Measurements from ENCODE around the gene SGPP1.
A peak's percentile ranks its signal among the peaks of the same experiment; 100 is the strongest.

The SGPP1 gene

GRCh38 chr14:63727231-63727735 lies 582 bp downstream of the SGPP1 start:
- Histone ChIP-seq H3K36me3 (ENCODE audit: control insufficient read depth in 5 of 5, insufficient read depth in 5 of 5, low read length in 5 of 5) (no peaks in the 10 kb centered on the region), H3K4me3 (ENCODE audit: low read depth in 1 of 5, low read length in 5 of 5) (peak overlapping the region; percentile 84 to 98 (median 95)), H3K9me3 (ENCODE audit: control insufficient read depth in 5 of 5, low read length in 5 of 5) (no peaks in the 10 kb centered on the region), H3K9ac (ENCODE audit: low read length in 5 of 5) (peak overlapping the region; percentile 9 to 94 (median 90)), H3K27ac (ENCODE audit: low read depth, low read length) (peak overlapping the region; percentile 51), H3K4me1 (ENCODE audit: control insufficient read depth in 5 of 5, insufficient read depth in 5 of 5, low read length in 5 of 5) (peaks cover 0 to 30% (median 22%) of the 10 kb centered on the region in 5 donors), H3K27me3 (ENCODE audit: control insufficient read depth in 5 of 5, insufficient read depth in 4 of 5, low read length in 5 of 5) (no peaks in the 10 kb centered on the region)

GRCh38 chr14:63726499-63726898 lies 1.4 kb downstream of the SGPP1 start:
- Histone ChIP-seq H3K9me3 (ENCODE audit: control insufficient read depth in 5 of 5, low read length in 5 of 5) (no peaks in the 10 kb centered on the region), H3K4me3 (ENCODE audit: low read depth in 1 of 5, low read length in 5 of 5) (peak overlapping the region; percentile 84 to 98 (median 95)), H3K27me3 (ENCODE audit: control insufficient read depth in 5 of 5, insufficient read depth in 4 of 5, low read length in 5 of 5) (no peaks in the 10 kb centered on the region), H3K4me1 (ENCODE audit: control insufficient read depth in 5 of 5, insufficient read depth in 5 of 5, low read length in 5 of 5) (peaks cover 0 to 30% (median 22%) of the 10 kb centered on the region in 5 donors), H3K36me3 (ENCODE audit: control insufficient read depth in 5 of 5, insufficient read depth in 5 of 5, low read length in 5 of 5) (no peaks in the 10 kb centered on the region), H3K9ac (ENCODE audit: low read length in 5 of 5) (peak overlapping the region; percentile 9 to 94 (median 90)), H3K27ac (ENCODE audit: low read depth, low read length) (peak overlapping the region; percentile 51)

DNA sequence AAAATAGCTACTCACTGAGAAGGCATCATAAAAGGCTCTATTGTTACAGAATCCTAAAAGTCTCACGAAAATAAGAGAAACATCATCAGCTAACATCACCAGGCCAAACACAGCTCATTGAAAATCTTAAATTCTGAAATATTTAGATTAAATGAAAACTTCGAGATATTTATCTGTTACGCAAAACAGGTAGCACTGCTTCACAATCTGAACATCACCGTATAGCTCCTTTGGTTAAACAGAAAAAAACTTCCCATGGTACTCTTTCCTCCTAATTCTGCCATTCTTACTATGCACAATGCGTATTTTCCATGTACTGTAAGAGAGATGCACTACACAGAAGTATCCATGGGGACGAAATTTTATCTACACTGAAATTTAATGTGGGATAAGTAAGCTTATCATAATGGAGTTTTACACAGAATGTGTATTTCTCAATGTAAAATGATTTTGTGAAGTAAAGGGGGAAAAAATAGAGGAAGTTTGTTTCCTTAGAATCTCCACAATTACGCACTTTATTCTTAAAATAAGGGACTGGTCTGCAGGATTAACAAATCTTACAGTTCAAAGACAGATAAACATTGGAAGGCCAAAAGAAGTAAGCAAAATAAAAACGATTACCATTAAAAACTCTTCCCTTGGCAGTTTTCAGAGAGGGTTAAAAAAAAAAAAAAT lies 1.9 kb downstream of the SGPP1 start:
- H3K27ac ChIP-seq (ENCODE audit: low read depth, low read length), result no peak overlapping the region
- peak overlapping the region in 4 of 5 donors; percentile 89 to 94 (median 92) for H3K9ac ChIP-seq (ENCODE audit: low read length in 5 of 5)
- peaks cover 0 to 3% (median 0%) of the 10 kb centered on the region in 5 donors for H3K36me3 ChIP-seq (ENCODE audit: control insufficient read depth in 5 of 5, insufficient read depth in 5 of 5, low read length in 5 of 5)
- H3K4me1 ChIP-seq (ENCODE audit: control insufficient read depth in 5 of 5, insufficient read depth in 5 of 5, low read length in 5 of 5), result peaks cover 0 to 30% (median 22%) of the 10 kb centered on the region in 5 donors
- no peaks in the 10 kb centered on the region for H3K27me3 ChIP-seq (ENCODE audit: control insufficient read depth in 5 of 5, insufficient read depth in 4 of 5, low read length in 5 of 5)
- H3K4me3 ChIP-seq (ENCODE audit: low read depth in 1 of 5, low read length in 5 of 5), result peak overlapping the region; percentile 84 to 98 (median 95)
- H3K9me3 ChIP-seq (ENCODE audit: control insufficient read depth in 5 of 5, low read length in 5 of 5), result no peaks in the 10 kb centered on the region

- Histone ChIP-seq H3K9ac (ENCODE audit: low read length in 5 of 5) (no peak overlapping the region), H3K4me3 (ENCODE audit: low read depth in 1 of 5, low read length in 5 of 5) (no peak overlapping the region), H3K27ac (ENCODE audit: low read depth, low read length) (no peak overlapping the region), H3K4me1 (ENCODE audit: control insufficient read depth in 5 of 5, insufficient read depth in 5 of 5, low read length in 5 of 5) (no peaks in the 10 kb centered on the region), H3K9me3 (ENCODE audit: control insufficient read depth in 5 of 5, low read length in 5 of 5) (peaks cover 0 to 13% (median 10%) of the 10 kb centered on the region in 5 donors), H3K27me3 (ENCODE audit: control insufficient read depth in 5 of 5, insufficient read depth in 4 of 5, low read length in 5 of 5) (no peaks in the 10 kb centered on the region), H3K36me3 (ENCODE audit: control insufficient read depth in 5 of 5, insufficient read depth in 5 of 5, low read length in 5 of 5) (peaks cover 0 to 8% (median 4%) of the 10 kb centered on the region in 5 donors)
These were observed 10.2 kb downstream of the SGPP1 start for GRCh38 chr14:63717702-63718101.

DNA sequence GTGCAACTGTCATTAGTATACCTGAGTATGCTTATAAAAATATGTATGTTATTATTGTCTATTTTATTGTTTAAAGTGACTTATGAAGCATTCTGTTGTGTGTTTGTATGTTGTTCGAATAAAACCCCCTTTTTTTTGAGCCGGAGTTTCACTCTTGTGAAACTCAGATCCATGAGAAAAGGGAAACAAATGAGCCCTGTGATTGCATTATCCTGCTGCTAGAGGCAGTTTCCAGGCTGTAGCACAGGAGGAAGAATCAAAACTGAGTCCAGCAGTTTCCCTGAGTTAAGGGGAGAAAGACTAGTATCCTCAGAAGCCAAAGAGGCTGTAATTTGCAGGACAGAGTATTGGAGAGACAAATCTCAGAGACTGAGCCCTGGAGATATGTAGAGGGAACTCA lies 12.5 kb downstream of the SGPP1 start:
- Histone ChIP-seq H3K9me3 (ENCODE audit: control insufficient read depth in 5 of 5, low read length in 5 of 5) (peaks cover 0 to 13% (median 10%) of the 10 kb centered on the region in 5 donors), H3K4me3 (ENCODE audit: low read depth in 1 of 5, low read length in 5 of 5) (no peak overlapping the region), H3K27ac (ENCODE audit: low read depth, low read length) (no peak overlapping the region), H3K27me3 (ENCODE audit: control insufficient read depth in 5 of 5, insufficient read depth in 4 of 5, low read length in 5 of 5) (no peaks in the 10 kb centered on the region), H3K4me1 (ENCODE audit: control insufficient read depth in 5 of 5, insufficient read depth in 5 of 5, low read length in 5 of 5) (peaks cover 0 to 4% (median 3%) of the 10 kb centered on the region in 5 donors), H3K9ac (ENCODE audit: low read length in 5 of 5) (no peak overlapping the region), H3K36me3 (ENCODE audit: control insufficient read depth in 5 of 5, insufficient read depth in 5 of 5, low read length in 5 of 5) (peaks cover 0 to 5% (median 3%) of the 10 kb centered on the region in 5 donors)

DNA sequence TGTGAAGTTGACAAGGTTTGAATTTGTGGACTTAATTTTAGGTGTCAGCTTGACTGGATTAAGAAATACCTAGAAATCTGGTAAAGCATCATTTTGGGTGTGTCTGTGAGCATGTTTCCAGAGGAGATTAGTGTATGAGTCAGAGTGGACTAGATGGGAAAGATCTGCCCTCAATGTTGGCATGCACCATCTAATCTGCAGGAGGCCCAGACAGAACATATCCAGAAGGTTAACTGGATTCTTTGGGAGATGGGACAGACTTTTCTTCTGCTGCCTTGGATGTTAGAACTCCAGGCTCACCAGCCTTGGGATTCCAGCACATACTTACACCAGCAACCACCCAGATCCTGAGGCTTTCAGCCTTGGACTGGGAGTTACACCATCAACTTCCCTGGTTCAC lies 14.1 kb downstream of the SGPP1 start:
- Histone ChIP-seq H3K4me3 (ENCODE audit: low read depth in 1 of 5, low read length in 5 of 5) (no peak overlapping the region), H3K27me3 (ENCODE audit: control insufficient read depth in 5 of 5, insufficient read depth in 4 of 5, low read length in 5 of 5) (no peaks in the 10 kb centered on the region), H3K9ac (ENCODE audit: low read length in 5 of 5) (no peak overlapping the region), H3K27ac (ENCODE audit: low read depth, low read length) (no peak overlapping the region), H3K4me1 (ENCODE audit: control insufficient read depth in 5 of 5, insufficient read depth in 5 of 5, low read length in 5 of 5) (peaks cover 0 to 4% (median 3%) of the 10 kb centered on the region in 5 donors), H3K9me3 (ENCODE audit: control insufficient read depth in 5 of 5, low read length in 5 of 5) (peaks cover 0 to 13% (median 10%) of the 10 kb centered on the region in 5 donors), H3K36me3 (ENCODE audit: control insufficient read depth in 5 of 5, insufficient read depth in 5 of 5, low read length in 5 of 5) (peaks cover 0 to 5% (median 3%) of the 10 kb centered on the region in 5 donors)

GRCh38 chr14:63713058-63713457 lies 14.8 kb downstream of the SGPP1 start:
- Histone ChIP-seq H3K9me3 (ENCODE audit: control insufficient read depth in 5 of 5, low read length in 5 of 5) (peaks cover 0 to 13% (median 10%) of the 10 kb centered on the region in 5 donors), H3K9ac (ENCODE audit: low read length in 5 of 5) (no peak overlapping the region), H3K27me3 (ENCODE audit: control insufficient read depth in 5 of 5, insufficient read depth in 4 of 5, low read length in 5 of 5) (no peaks in the 10 kb centered on the region), H3K36me3 (ENCODE audit: control insufficient read depth in 5 of 5, insufficient read depth in 5 of 5, low read length in 5 of 5) (peaks cover 0 to 5% (median 3%) of the 10 kb centered on the region in 5 donors), H3K4me3 (ENCODE audit: low read depth in 1 of 5, low read length in 5 of 5) (no peak overlapping the region), H3K27ac (ENCODE audit: low read depth, low read length) (no peak overlapping the region), H3K4me1 (ENCODE audit: control insufficient read depth in 5 of 5, insufficient read depth in 5 of 5, low read length in 5 of 5) (peaks cover 0 to 4% (median 3%) of the 10 kb centered on the region in 5 donors)

GRCh38 chr14:63712123-63712522 lies 15.7 kb downstream of the SGPP1 start:
- no peak overlapping the region for H3K4me3 ChIP-seq (ENCODE audit: low read depth in 1 of 5, low read length in 5 of 5)

DNA sequence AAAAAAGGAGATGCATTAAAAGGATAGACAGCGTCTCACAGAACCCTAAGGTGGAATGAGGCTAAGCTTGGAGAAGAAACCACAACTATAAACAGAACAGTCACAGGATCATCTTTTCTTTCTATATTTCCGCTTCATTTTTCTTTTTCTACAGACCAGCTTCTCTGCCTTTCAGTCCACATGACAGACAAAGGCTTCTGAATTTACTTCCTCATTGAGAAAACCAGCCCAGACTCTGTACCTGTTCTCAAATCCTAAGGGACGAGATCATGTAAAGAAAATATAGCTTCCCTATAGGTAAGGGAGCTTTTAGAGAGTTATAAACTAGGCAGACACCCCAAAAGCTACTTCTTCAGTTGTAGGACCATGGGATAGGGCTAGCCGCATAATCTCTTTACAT lies 17.4 kb downstream of the SGPP1 start:
- H3K36me3 ChIP-seq (ENCODE audit: control insufficient read depth in 5 of 5, insufficient read depth in 5 of 5, low read length in 5 of 5), result peaks cover 0 to 2% (median 0%) of the 10 kb centered on the region in 5 donors
- H3K27ac ChIP-seq (ENCODE audit: low read depth, low read length), result no peak overlapping the region
- H3K4me1 ChIP-seq (ENCODE audit: control insufficient read depth in 5 of 5, insufficient read depth in 5 of 5, low read length in 5 of 5), result peaks cover 0 to 4% (median 3%) of the 10 kb centered on the region in 5 donors
- peaks cover 0 to under 1% (median 0%) of the 10 kb centered on the region in 5 donors for H3K9me3 ChIP-seq (ENCODE audit: control insufficient read depth in 5 of 5, low read length in 5 of 5)
- no peak overlapping the region for H3K4me3 ChIP-seq (ENCODE audit: low read depth in 1 of 5, low read length in 5 of 5)
- H3K9ac ChIP-seq (ENCODE audit: low read length in 5 of 5), result no peak overlapping the region
- H3K27me3 ChIP-seq (ENCODE audit: control insufficient read depth in 5 of 5, insufficient read depth in 4 of 5, low read length in 5 of 5), result no peaks in the 10 kb centered on the region

More at GRCh38 chr14:63712123-63712522, 15.7 kb downstream of the SGPP1 start:
- H3K27me3 ChIP-seq (ENCODE audit: control insufficient read depth in 5 of 5, insufficient read depth in 4 of 5, low read length in 5 of 5), result no peaks in the 10 kb centered on the region
- peaks cover 0 to 5% (median 3%) of the 10 kb centered on the region in 5 donors for H3K36me3 ChIP-seq (ENCODE audit: control insufficient read depth in 5 of 5, insufficient read depth in 5 of 5, low read length in 5 of 5)
- no peak overlapping the region for H3K9ac ChIP-seq (ENCODE audit: low read length in 5 of 5)
- peaks cover 0 to 4% (median 3%) of the 10 kb centered on the region in 5 donors for H3K9me3 ChIP-seq (ENCODE audit: control insufficient read depth in 5 of 5, low read length in 5 of 5)
- H3K4me1 ChIP-seq (ENCODE audit: control insufficient read depth in 5 of 5, insufficient read depth in 5 of 5, low read length in 5 of 5), result peaks cover 0 to 4% (median 3%) of the 10 kb centered on the region in 5 donors
- no peak overlapping the region for H3K27ac ChIP-seq (ENCODE audit: low read depth, low read length)

DNA sequence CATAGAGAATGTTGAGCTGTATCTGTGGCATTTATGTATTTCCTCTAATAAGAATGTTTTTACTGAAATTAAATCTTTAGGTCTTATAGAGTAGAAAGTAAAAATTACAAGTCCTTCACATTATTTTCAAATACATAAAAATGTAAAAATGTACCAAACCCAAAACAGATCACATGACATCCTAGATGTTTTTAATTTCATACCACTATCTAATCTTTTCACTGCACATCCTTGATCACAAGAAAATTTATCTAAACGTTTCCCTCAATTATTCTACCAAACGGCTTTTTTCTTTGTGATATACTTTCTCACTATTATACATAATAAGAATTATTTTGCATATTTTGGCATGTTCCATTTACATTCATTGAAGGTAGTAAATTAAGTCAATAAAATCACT lies 18.3 kb downstream of the SGPP1 start:
- no peaks in the 10 kb centered on the region for H3K9me3 ChIP-seq (ENCODE audit: control insufficient read depth in 5 of 5, low read length in 5 of 5)
- no peak overlapping the region for H3K4me3 ChIP-seq (ENCODE audit: low read depth in 1 of 5, low read length in 5 of 5)
- no peak overlapping the region for H3K27ac ChIP-seq (ENCODE audit: low read depth, low read length)
- H3K4me1 ChIP-seq (ENCODE audit: control insufficient read depth in 5 of 5, insufficient read depth in 5 of 5, low read length in 5 of 5), result peaks cover 0 to 4% (median 3%) of the 10 kb centered on the region in 5 donors
- no peaks in the 10 kb centered on the region for H3K27me3 ChIP-seq (ENCODE audit: control insufficient read depth in 5 of 5, insufficient read depth in 4 of 5, low read length in 5 of 5)
- no peak overlapping the region for H3K9ac ChIP-seq (ENCODE audit: low read length in 5 of 5)
- no peaks in the 10 kb centered on the region for H3K36me3 ChIP-seq (ENCODE audit: control insufficient read depth in 5 of 5, insufficient read depth in 5 of 5, low read length in 5 of 5)
